HG03575 (cell line): ENCODE results near the gene EIF2S2.

Source experiments
- ATAC-seq: cut with Tn5 transposase; IDR thresholded peaks from one replicate; pipeline ENCODE4 v1.9.1; 2021; ENCODE audit not compliant: unreplicated experiment, insufficient number of reproducible peaks, low FRiP score; ENCODE audit errors: extremely low read depth

Gene EIF2S2

GRCh38 chr20:34123309-34123708 lies 11.3 kb upstream of the EIF2S2 start:
- no peak for ATAC-seq

GRCh38 chr20:34122274-34122980 lies 10.4 kb upstream of the EIF2S2 start:
- ATAC-seq: no peak

- ATAC-seq: no peak
These were observed 8.2 kb upstream of the EIF2S2 start for GRCh38 chr20:34120213-34120612.

- no peak for ATAC-seq
These were observed 3.2 kb upstream of the EIF2S2 start for GRCh38 chr20:34115232-34115631.

- ATAC-seq: no peak
These were observed 2.8 kb upstream of the EIF2S2 start for GRCh38 chr20:34114809-34115208.

- ATAC-seq: no peak
These were observed 608 bp upstream of the EIF2S2 start for GRCh38 chr20:34112600-34113101.

- ATAC-seq: no peak
These were observed 1.1 kb downstream of the EIF2S2 start for GRCh38 chr20:34110745-34111641.

GRCh38 chr20:34110025-34110744 lies 1.9 kb downstream of the EIF2S2 start:
- no peak for ATAC-seq

- ATAC-seq: no peak
These were observed 2.6 kb downstream of the EIF2S2 start for GRCh38 chr20:34109442-34109841.

- no peak for ATAC-seq
These were observed 3.3 kb downstream of the EIF2S2 start for GRCh38 chr20:34108616-34109174.

- ATAC-seq: no peak
These were observed 5.9 kb downstream of the EIF2S2 start for GRCh38 chr20:34105978-34106675.

- no peak for ATAC-seq
These were observed 8.0 kb downstream of the EIF2S2 start for GRCh38 chr20:34104059-34104458.

- no peak for ATAC-seq
These were observed 9.7 kb downstream of the EIF2S2 start for GRCh38 chr20:34102342-34102741.

- no peak for ATAC-seq
These were observed 11.5 kb downstream of the EIF2S2 start for GRCh38 chr20:34100576-34100975.

GRCh38 chr20:34099675-34100074 lies 12.4 kb downstream of the EIF2S2 start:
- ATAC-seq: no peak

GRCh38 chr20:34098570-34098969 lies 13.5 kb downstream of the EIF2S2 start:
- no peak for ATAC-seq

- no peak for ATAC-seq
These were observed 15.2 kb downstream of the EIF2S2 start for GRCh38 chr20:34096699-34097444.

- ATAC-seq: no peak
These were observed 16.2 kb downstream of the EIF2S2 start for GRCh38 chr20:34095825-34096224.
